Uterus (tissue), 2 donors: ENCODE measurements around the gene AWAT1.

Experiments
- POLR2A ChIP-seq, 2 donors: fragments of 450-650 bp; IDR thresholded peaks; one replicate each; pipeline ENCODE4 v1.6.1; 2016; ENCODE audit warnings: antibody characterized with exemption in 2 of 2, mild to moderate bottlenecking in 1 of 2, moderate library complexity in 1 of 2
- TF ChIP-seq, protein P1 (sequence below), 4 experiments: fragments of 200-600 bp in 2 of 4; fragments of 450-650 bp in 2 of 4; sonication (generic) in 2 of 4; IDR thresholded peaks; one replicate each; pipeline ENCODE4 v1.5.1; 2016 to 2019; ENCODE audit warnings: antibody characterized with exemption in 4 of 4, mild to moderate bottlenecking in 2 of 4, moderate library complexity in 1 of 4

DNA sequence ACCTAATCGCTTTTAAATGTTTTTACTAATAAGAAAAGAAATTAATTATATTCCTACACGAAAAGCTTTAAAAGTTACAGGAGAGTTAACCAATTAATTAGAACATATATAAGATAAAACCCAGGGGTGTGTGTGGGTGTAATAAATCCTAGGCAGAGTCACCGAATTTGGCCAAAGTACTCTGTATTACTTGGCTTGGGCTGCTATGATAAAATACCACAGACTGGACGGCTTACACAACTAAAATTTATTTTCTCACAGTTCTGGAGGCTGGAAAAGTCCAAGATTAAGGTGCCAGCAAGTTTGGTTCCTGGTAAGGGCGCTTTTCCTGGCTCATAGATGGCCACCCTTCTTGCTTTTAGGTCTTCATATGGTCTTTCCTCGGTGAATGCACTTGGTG lies 10.4 kb downstream of the AWAT1 start:
- TF ChIP-seq, protein P1, sequence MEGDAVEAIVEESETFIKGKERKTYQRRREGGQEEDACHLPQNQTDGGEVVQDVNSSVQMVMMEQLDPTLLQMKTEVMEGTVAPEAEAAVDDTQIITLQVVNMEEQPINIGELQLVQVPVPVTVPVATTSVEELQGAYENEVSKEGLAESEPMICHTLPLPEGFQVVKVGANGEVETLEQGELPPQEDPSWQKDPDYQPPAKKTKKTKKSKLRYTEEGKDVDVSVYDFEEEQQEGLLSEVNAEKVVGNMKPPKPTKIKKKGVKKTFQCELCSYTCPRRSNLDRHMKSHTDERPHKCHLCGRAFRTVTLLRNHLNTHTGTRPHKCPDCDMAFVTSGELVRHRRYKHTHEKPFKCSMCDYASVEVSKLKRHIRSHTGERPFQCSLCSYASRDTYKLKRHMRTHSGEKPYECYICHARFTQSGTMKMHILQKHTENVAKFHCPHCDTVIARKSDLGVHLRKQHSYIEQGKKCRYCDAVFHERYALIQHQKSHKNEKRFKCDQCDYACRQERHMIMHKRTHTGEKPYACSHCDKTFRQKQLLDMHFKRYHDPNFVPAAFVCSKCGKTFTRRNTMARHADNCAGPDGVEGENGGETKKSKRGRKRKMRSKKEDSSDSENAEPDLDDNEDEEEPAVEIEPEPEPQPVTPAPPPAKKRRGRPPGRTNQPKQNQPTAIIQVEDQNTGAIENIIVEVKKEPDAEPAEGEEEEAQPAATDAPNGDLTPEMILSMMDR (IDR thresholded peaks at IDR 0.05) = no peak
- TF ChIP-seq POLR2A (IDR thresholded peaks at IDR 0.05) = no peak
